ENCODE data around the gene C1orf141. TPM values are rescaled to one million over a fixed set of nuclear protein-coding genes. Genes with fewer than 3 reads are reported as not detected.

Gene C1orf141
- total RNA-seq, 1 experiment from 2014 or later: not detected

DNA sequence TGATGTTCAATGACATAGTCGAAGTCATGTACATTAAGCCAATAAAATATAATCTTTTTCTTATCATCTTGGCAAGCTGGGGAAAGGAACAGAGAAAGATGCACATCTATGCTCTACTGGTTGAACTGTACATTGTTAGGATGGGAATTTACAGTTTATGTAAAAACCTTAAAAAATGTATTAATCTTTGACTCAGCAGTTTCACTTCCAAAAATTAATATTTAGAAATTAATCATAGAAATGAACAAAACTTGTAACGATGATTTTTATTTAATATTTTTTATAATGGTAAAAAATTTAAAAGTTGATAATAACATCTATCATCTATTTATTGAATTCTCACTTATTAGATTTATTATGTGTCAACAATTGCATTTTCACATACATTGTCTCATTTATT, 5.7 kb upstream of the C1orf141 start:
- H3K9me3 Mint-ChIP-seq: no peaks in the 10 kb centered on the region
- no peak overlapping the region for H3K27ac Mint-ChIP-seq
- H3K27me3 Mint-ChIP-seq (ENCODE audit: low read depth): peaks cover 3% of the 10 kb centered on the region; the same call in 1 of the 2 replicates
- CTCF ChIA-PET: no interaction called here
- H3K4me3 Mint-ChIP-seq: no peak overlapping the region
- peaks cover 7% of the 10 kb centered on the region for H3K4me1 Mint-ChIP-seq
- H3K36me3 Mint-ChIP-seq: no peaks in the 10 kb centered on the region
- DNase-seq (ENCODE audit: low spot score) (no peak), ATAC-seq (no peak)
- POLR2A ChIA-PET: no interaction called here
- no peak for TF ChIP-seq NFATC4 (CRISPR knock-in tag; IDR thresholded peaks at IDR 0.05)
- TF ChIP-seq FOXP1 (CRISPR knock-in tag; IDR thresholded peaks at IDR 0.05; ENCODE audit: borderline replicate concordance): no peak
- TF ChIP-seq ETV6 (CRISPR knock-in tag; IDR thresholded peaks at IDR 0.05): no peak
- no peak for TF ChIP-seq ZNF121 (CRISPR knock-in tag; IDR thresholded peaks at IDR 0.05)
- no peak for TF ChIP-seq PRRX2 (CRISPR knock-in tag; IDR thresholded peaks at IDR 0.05)
- no peak for TF ChIP-seq ZNF138 (CRISPR knock-in tag; conservative IDR thresholded peaks at IDR 0.05)
- TF ChIP-seq NR2C2 (CRISPR knock-in tag; IDR thresholded peaks at IDR 0.05): no peak
- TF ChIP-seq ATF6 (CRISPR knock-in tag; IDR thresholded peaks at IDR 0.05): no peak
- no peak for TF ChIP-seq OVOL2 (CRISPR knock-in tag; IDR thresholded peaks at IDR 0.05; ENCODE audit: borderline replicate concordance)
- TF ChIP-seq GRHL2 (CRISPR knock-in tag; IDR thresholded peaks at IDR 0.05; ENCODE audit: insufficient replicate concordance, severe bottlenecking): no peak
- no peak for TF ChIP-seq E2F1 (CRISPR knock-in tag; IDR thresholded peaks at IDR 0.05)
- no peak for TF ChIP-seq TEAD4 (CRISPR knock-in tag; IDR thresholded peaks at IDR 0.05)

GRCh38 chr1:67138813-67139499, 4.2 kb upstream of the C1orf141 start:
- Mint-ChIP-seq H3K27ac (no peak overlapping the region), H3K4me1 (peaks cover 16% of the 10 kb centered on the region), H3K4me3 (no peak overlapping the region), H3K9me3 (no peaks in the 10 kb centered on the region), H3K36me3 (no peaks in the 10 kb centered on the region), H3K27me3 (ENCODE audit: low read depth) (peaks cover 8% of the 10 kb centered on the region; the same call in 1 of the 2 replicates)
- ATAC-seq (no peak), DNase-seq (ENCODE audit: low spot score) (no peak)
- CTCF ChIA-PET: no interaction called here
- POLR2A ChIA-PET: interaction anchor here (0.5 kb wide), 1 partner anchor 452 kb away, joined by 3 read pairs; no protein-coding TSS in a partner anchor
- TF ChIP-seq SOX15 (CRISPR knock-in tag; IDR thresholded peaks at IDR 0.05): no peak
- TF ChIP-seq, protein P1, sequence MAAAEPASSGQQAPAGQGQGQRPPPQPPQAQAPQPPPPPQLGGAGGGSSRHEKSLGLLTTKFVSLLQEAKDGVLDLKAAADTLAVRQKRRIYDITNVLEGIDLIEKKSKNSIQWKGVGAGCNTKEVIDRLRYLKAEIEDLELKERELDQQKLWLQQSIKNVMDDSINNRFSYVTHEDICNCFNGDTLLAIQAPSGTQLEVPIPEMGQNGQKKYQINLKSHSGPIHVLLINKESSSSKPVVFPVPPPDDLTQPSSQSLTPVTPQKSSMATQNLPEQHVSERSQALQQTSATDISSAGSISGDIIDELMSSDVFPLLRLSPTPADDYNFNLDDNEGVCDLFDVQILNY (CRISPR knock-in tag; IDR thresholded peaks at IDR 0.05): no peak
- TF ChIP-seq GTF2I (CRISPR knock-in tag; conservative IDR thresholded peaks at IDR 0.05): no peak
- no peak for TF ChIP-seq ARID4B (CRISPR knock-in tag; IDR thresholded peaks at IDR 0.05; ENCODE audit: borderline replicate concordance)
- no peak for TF ChIP-seq ZNF219 (CRISPR knock-in tag; IDR thresholded peaks at IDR 0.05; ENCODE audit: borderline replicate concordance)
- TF ChIP-seq RELA (CRISPR knock-in tag; IDR thresholded peaks at IDR 0.05; ENCODE audit: borderline replicate concordance): no peak
- TF ChIP-seq, protein P2, sequence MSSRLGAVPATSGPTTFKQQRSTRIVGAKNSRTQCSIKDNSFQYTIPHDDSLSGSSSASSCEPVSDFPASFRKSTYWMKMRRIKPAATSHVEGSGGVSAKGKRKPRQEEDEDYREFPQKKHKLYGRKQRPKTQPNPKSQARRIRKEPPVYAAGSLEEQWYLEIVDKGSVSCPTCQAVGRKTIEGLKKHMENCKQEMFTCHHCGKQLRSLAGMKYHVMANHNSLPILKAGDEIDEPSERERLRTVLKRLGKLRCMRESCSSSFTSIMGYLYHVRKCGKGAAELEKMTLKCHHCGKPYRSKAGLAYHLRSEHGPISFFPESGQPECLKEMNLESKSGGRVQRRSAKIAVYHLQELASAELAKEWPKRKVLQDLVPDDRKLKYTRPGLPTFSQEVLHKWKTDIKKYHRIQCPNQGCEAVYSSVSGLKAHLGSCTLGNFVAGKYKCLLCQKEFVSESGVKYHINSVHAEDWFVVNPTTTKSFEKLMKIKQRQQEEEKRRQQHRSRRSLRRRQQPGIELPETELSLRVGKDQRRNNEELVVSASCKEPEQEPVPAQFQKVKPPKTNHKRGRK (CRISPR knock-in tag; IDR thresholded peaks at IDR 0.05; ENCODE audit: borderline replicate concordance): no peak
- TF ChIP-seq ZNF425 (CRISPR knock-in tag; conservative IDR thresholded peaks at IDR 0.05): no peak
- no peak for TF ChIP-seq ATF1 (CRISPR knock-in tag; IDR thresholded peaks at IDR 0.05)
